ENCODE results near the gene NPDC1.
"Not testable (repeated sequence)": the region's sequence is repeated elsewhere in the genome, so short reads cannot be mapped to it uniquely, and the experiment has no call there.

The NPDC1 gene

GRCh38 chr9:137063311-137064026 lies 17.5 kb upstream of the NPDC1 start:
- TF ChIP-seq CTCF (IDR thresholded peaks at IDR 0.05) = no peak
- Histone ChIP-seq H3K27ac (no peak overlapping the region), H3K4me3 (ENCODE audit: low read depth in 1 of 2, low read length in 1 of 2) (no peak overlapping the region), H3K9me3 (no peaks in the 10 kb centered on the region), H3K36me3 (no peaks in the 10 kb centered on the region), H3K27me3 (peaks cover 14% of the 10 kb centered on the region), H3K4me1 (ENCODE audit: control insufficient read depth in 1 of 2, insufficient read depth in 1 of 2, low read depth in 1 of 2, low read length in 1 of 2) (peaks cover 20 to 21% of the 10 kb centered on the region in 2 experiments)

DNA sequence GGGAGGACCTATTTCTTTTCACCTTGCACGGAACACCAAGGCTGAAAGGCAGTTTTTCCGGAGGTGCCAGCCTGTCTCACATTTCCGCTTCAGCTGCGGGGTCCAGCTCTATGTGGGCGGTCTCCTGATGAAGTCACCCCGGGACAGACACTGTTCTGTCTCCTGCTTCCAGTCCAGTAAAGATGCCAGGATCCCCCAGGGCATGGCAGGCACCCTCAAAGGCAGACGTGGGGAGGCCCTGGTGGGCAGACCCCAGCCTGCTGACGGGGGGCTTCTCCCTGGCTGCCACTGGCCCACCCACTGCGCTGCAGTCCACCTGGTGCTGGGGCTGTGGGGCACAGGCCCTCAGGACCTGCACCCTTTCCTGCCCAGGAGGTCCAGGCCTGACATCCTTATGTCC lies 16.8 kb upstream of the NPDC1 start:
- peaks cover 13% of the 10 kb centered on the region for H3K27me3 ChIP-seq
- H3K4me3 ChIP-seq (ENCODE audit: low read depth in 1 of 2, low read length in 1 of 2); H3K27ac ChIP-seq: not testable (repeated sequence)

DNA sequence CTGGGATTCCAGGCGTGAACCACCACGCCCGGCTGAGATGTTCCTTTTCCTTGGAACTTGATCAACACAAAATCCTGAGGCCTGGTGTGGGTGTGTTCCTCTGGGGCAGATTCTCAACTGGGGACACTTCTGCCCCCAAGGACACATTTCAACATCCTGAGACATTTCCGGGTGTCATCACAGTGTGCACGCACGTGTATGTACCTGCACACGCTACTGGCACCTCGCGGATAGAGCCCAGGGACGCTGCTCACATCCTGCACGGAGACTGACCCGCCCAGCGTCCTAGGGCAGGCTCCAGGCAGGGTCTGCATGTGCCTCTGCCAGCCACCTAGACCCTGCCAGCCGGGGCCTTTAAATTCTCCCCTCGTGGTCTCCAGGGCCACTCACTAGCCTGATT lies 16.4 kb upstream of the NPDC1 start:
- H3K4me1 ChIP-seq (ENCODE audit: control insufficient read depth in 1 of 2, insufficient read depth in 1 of 2, low read depth in 1 of 2, low read length in 1 of 2) = peaks cover 24% of the 10 kb centered on the region in 2 experiments
- H3K9me3 ChIP-seq = no peaks in the 10 kb centered on the region
- H3K27ac ChIP-seq = no peak overlapping the region
- TF ChIP-seq CTCF (IDR thresholded peaks at IDR 0.05) = no peak
- H3K4me3 ChIP-seq (ENCODE audit: low read depth in 1 of 2, low read length in 1 of 2) = no peak overlapping the region
- peaks cover 13% of the 10 kb centered on the region for H3K27me3 ChIP-seq
- H3K36me3 ChIP-seq = no peaks in the 10 kb centered on the region

More for the DNA sequence above, 16.8 kb upstream of the NPDC1 start:
- H3K36me3 ChIP-seq, H3K9me3 ChIP-seq: not testable (repeated sequence)
- H3K4me1 ChIP-seq (ENCODE audit: control insufficient read depth in 1 of 2, insufficient read depth in 1 of 2, low read depth in 1 of 2, low read length in 1 of 2) = peaks cover 22 to 23% of the 10 kb centered on the region in 2 experiments

DNA sequence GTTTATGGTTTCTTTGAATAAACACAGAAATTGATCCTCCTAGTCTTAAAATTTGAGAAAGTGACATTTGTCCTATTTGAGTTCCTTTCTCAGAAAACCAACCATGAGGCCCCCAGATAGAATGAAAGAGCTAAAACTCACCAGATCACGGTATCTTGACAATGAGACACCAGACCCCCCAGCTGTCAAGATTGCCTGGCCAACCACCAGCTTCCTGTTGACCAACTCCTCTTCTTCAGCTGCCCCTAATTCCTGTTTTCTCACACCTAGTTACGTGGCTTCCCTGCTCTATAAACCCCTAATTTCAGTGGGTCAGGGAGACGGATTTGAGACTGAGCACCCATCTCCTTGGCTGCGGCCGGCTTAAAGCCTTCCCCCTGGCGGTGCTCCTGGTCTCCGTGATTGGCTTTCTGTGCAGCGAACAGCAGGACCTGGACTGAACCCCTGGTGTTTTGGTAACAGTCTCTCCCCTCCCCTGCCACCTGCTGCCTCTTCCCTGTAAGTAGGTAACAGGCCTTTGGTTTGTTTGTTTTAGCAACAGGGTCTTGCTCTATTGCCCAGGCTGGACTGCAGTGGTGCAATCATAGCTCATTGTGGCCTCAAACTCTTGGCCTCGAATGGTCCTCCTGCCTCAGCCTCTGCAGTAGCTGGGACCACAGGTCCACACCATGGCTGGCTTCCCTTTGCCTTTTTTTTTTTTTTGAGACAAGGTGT lies 12.7 kb upstream of the NPDC1 start:
- H3K4me3 ChIP-seq (ENCODE audit: low read depth in 1 of 2, low read length in 1 of 2) = no peak overlapping the region
- peaks cover 41% of the 10 kb centered on the region for H3K27me3 ChIP-seq
- no peak for TF ChIP-seq CTCF (IDR thresholded peaks at IDR 0.05)
- H3K9me3 ChIP-seq = no peaks in the 10 kb centered on the region
- H3K27ac ChIP-seq = peak overlapping the region; percentile 69
- no peaks in the 10 kb centered on the region for H3K36me3 ChIP-seq
- peaks cover 24 to 28% of the 10 kb centered on the region in 2 experiments for H3K4me1 ChIP-seq (ENCODE audit: control insufficient read depth in 1 of 2, insufficient read depth in 1 of 2, low read depth in 1 of 2, low read length in 1 of 2)

- Histone ChIP-seq H3K4me3 (ENCODE audit: low read depth in 1 of 2, low read length in 1 of 2) (no peak overlapping the region), H3K36me3 (no peaks in the 10 kb centered on the region), H3K27me3 (peaks cover 46% of the 10 kb centered on the region), H3K9me3 (no peaks in the 10 kb centered on the region), H3K4me1 (ENCODE audit: control insufficient read depth in 1 of 2, insufficient read depth in 1 of 2, low read depth in 1 of 2, low read length in 1 of 2) (peaks cover 32 to 39% of the 10 kb centered on the region in 2 experiments), H3K27ac (no peak overlapping the region)
- TF ChIP-seq CTCF (IDR thresholded peaks at IDR 0.05) = no peak
Observed at GRCh38 chr9:137057545-137057944, 11.6 kb upstream of the NPDC1 start.
